H1 (cell line): Measurements from ENCODE around the gene GNAQ.

Experiments
- ASH2L ChIP-seq: fragments of 200-600, 300-600 bp; sonication (generic); IDR thresholded peaks from one replicate; pipeline ENCODE4 v1.7.1; 2017; ENCODE audit warnings: low read length
- CREB1 ChIP-seq: IDR thresholded peaks from 2 replicates; pipeline ENCODE4 v1.6.1; 2012; ENCODE audit warnings: inconsistent platforms
- CTCF ChIP-seq, 3 experiments: IDR thresholded peaks; 1 replicate in 2 of 3; 2 replicates in 1 of 3; pipeline versions ENCODE4 v1.5.1 to v1.6.1; 2011; ENCODE audit warnings: low read length in 3 of 3, mild to moderate bottlenecking in 3 of 3, inconsistent platforms in 2 of 3, low read depth in 1 of 3, moderate library complexity in 1 of 3; ENCODE audit not compliant: insufficient read depth in 1 of 3; ENCODE audit errors: control extremely low read depth in 1 of 3
- GABPA ChIP-seq: IDR thresholded peaks from 2 replicates; pipeline ENCODE4 v1.6.1; 2011; ENCODE audit warnings: mild to moderate bottlenecking, low read length, moderate library complexity, borderline replicate concordance; ENCODE audit not compliant: insufficient read depth
- MAX ChIP-seq: IDR thresholded peaks from 2 replicates; pipeline ENCODE4 v1.6.1; 2012; ENCODE audit warnings: inconsistent platforms
- POLR2A ChIP-seq, 2 experiments: IDR thresholded peaks; 1 replicate in 1 of 2; 2 replicates in 1 of 2; pipeline ENCODE4 v1.6.1; 2011; ENCODE audit warnings: low read depth in 2 of 2, low read length in 2 of 2, mild to moderate bottlenecking in 2 of 2; ENCODE audit errors: control extremely low read depth in 1 of 2
- RFX5 ChIP-seq: IDR thresholded peaks from 2 replicates; pipeline ENCODE4 v1.6.1; 2011; ENCODE audit warnings: low read depth, low read length, improper control_type of control experiment, borderline replicate concordance
- RXRA ChIP-seq: IDR thresholded peaks from 2 replicates; pipeline ENCODE4 v1.6.1; 2011; ENCODE audit warnings: low read depth, mild to moderate bottlenecking, low read length, moderate library complexity; ENCODE audit not compliant: insufficient read depth
- TCF12 ChIP-seq: IDR thresholded peaks from 2 replicates; pipeline ENCODE4 v1.6.1; 2011; ENCODE audit warnings: low read depth, mild to moderate bottlenecking, low read length
- USF2 ChIP-seq: IDR thresholded peaks from 2 replicates; pipeline ENCODE4 v1.6.1; 2011; ENCODE audit warnings: low read length, improper control_type of control experiment

- TF ChIP-seq CTCF (IDR thresholded peaks at IDR 0.05; ENCODE audit: control extremely low read depth in 1 of 3, insufficient read depth in 1 of 3, low read depth in 1 of 3, low read length in 3 of 3) (no peak), RXRA (no peak), RFX5 (no peak), POLR2A (IDR thresholded peaks at IDR 0.05; ENCODE audit: control extremely low read depth in 1 of 2, low read depth in 2 of 2, low read length in 2 of 2) (no peak), CREB1 (no peak), MAX (no peak), TCF12 (no peak), GABPA (no peak), USF2 (no peak), ASH2L (no peak)
Measured at GRCh38 chr9:77989909-77990308, 41.7 kb downstream of the GNAQ start.
